ENCODE measurements around the gene SETD4.

Gene SETD4

DNA sequence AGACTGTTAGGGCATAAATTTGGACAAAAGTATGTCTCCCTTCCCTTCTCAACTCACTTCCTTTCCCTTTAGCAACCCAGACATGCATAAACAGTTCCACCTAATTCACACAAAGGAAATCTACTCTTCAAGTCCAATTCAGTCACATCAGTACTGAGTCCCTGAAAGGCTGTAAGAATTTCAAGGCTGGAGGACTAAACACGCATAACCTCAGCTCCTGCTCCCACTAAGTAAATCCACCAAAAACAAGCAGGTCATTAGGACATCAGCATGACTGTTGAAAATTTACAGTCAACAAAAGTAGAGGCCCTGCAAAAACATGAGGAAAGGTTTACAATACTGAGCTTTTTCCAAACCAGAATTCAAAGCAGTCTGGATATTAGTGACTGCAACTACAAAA, 18.4 kb downstream of the SETD4 start:
- no peak for DNase-seq

GRCh38 chr21:36040389-36040788, 19.9 kb downstream of the SETD4 start:
- DNase-seq = no peak

- DNase-seq = no peak
Observed at GRCh38 chr21:36039861-36040260, 20.5 kb downstream of the SETD4 start.

DNA sequence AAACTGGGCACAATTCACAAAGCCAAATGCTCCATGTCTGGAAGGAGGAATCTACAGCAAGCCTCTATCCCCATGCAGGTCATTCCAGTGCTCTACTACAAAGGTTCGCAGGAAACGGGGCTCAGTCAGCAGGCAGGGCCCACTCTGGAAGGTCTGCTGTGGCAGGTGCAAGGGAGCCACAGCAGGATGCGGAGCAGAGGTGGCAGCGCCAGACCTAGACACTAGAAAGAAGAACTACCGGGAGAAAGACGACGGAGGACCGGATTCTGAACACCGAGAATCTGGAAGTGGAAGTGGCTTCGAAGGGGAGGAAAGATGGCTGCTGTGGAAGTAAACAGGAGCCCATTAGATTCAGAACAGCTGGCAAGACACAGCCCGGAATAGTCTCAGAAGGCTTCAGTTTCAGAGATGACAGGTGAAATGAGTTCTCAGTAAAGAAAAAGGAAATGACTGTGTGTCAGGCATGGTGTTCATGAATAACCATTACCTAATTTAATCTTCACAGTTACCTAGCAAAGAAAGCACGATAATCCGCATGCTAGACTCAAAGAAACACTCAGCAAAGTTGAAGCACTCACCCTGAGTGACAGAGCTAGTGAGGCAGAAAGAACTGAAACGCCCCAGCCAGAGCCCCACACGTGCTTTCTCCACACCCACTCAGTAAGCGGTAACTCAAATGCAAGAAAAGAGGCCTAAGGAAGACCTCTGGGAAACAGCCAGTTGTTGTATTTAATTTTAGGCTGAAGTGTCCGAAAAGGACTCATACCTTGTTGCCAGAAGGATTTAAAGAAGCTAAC, 21.4 kb downstream of the SETD4 start:
- no peak for DNase-seq

GRCh38 chr21:36035381-36035791, 24.9 kb downstream of the SETD4 start:
- no peak for DNase-seq

GRCh38 chr21:36034211-36034913, 26.0 kb downstream of the SETD4 start:
- no peak for DNase-seq

GRCh38 chr21:36032647-36033406, 27.5 kb downstream of the SETD4 start:
- DNase-seq = no peak

DNA sequence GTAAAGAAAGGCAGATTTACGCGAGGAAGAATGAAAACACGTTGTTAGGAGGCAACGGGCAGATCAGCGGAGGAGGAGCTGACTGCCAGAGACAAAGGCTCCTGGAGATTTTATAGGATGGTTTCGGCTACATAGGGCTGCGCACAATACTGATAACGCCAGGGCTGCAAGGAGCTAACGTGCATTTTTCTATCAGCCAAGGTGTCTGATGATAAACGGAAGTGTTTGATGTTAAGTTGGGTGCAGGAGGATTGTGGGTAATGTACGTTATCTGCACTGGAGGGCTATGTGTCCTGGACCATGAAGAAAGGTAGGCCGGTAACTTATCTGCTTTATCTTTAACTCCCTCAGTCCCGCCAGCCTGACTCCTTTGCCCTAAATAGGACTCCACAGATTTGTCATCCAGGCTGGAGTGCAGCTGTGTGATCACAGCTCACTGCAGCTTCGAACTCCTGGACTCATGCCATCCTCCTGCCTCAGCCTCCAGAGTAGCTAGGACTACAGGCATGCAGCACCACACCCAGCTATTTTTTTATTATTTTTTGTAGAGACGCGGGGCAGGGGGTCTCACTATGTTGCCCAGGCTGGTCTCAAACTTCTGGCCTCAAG, 29.6 kb downstream of the SETD4 start:
- DNase-seq = no peak

GRCh38 chr21:36029309-36029708, 31.0 kb downstream of the SETD4 start:
- no peak for DNase-seq

- DNase-seq = peak in 3 of 4 experiments; percentile 15 to 39 (median 33)
Observed at GRCh38 chr21:36028127-36029069, 31.9 kb downstream of the SETD4 start.

- DNase-seq = no peak
Observed at GRCh38 chr21:36027347-36027746, 33.0 kb downstream of the SETD4 start.

DNA sequence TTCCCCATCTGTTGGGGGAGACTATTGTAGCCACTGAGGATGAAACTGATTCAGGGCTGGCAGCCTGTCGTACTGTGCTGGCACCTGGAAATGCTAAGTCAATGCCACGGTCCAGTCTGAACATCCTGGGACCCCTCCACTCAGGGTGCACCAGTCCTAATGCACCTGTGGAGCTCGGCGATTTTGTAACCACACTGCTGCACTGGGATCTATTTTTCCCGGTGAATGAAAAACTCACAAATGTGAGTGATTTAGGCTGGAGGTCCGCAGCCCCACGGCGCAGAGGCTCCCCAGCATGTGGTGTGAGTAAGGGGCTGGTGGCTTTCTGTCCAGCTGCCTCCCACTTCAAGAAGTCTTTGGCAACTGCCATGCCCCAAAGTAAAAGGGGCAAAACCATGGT, 35.5 kb downstream of the SETD4 start:
- no peak for DNase-seq

DNA sequence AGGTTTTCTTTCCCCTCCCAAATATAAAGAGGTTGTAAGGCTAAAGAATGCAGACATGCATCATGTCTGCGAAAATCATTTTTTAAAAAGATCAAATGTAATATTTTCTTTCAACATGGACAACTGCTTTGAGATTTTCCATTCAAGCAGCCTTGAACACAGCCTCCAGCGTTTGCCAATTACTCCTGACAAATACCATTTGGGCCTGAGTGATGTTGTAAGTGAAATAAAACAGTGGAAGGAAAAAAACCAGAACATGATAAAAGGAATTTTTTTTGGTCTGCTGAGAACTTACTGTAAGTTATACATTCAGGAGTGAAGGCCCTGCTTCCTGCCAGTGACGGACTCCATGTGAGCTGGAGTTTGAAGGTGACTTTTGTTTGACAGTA, 37.2 kb downstream of the SETD4 start:
- DNase-seq = no peak

- DNase-seq = no peak
Observed at GRCh38 chr21:36022427-36023091, 37.8 kb downstream of the SETD4 start.

- no peak for DNase-seq
Observed at GRCh38 chr21:36021251-36021837, 39.0 kb downstream of the SETD4 start.

DNA sequence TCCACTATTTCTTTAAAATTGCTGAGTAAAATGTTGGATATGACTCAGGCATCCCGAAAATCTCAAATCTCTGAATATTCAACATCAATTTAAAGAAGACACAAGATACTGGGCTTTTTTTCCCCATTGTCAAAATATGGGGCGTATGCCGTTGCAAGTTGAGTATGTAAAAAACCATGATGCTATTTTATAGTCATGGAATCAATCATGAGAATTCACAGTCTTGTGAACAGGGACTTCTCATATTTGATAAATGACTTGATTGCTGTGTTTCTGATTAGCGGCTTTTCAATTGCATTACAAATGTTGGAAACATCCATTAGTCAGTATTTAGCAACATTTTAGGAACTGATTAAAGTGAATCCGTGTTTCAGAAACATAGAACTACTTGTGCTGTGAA, 45.3 kb downstream of the SETD4 start:
- no peak for DNase-seq

- no peak for DNase-seq
Observed at GRCh38 chr21:36010801-36011200, 49.5 kb downstream of the SETD4 start.

DNA sequence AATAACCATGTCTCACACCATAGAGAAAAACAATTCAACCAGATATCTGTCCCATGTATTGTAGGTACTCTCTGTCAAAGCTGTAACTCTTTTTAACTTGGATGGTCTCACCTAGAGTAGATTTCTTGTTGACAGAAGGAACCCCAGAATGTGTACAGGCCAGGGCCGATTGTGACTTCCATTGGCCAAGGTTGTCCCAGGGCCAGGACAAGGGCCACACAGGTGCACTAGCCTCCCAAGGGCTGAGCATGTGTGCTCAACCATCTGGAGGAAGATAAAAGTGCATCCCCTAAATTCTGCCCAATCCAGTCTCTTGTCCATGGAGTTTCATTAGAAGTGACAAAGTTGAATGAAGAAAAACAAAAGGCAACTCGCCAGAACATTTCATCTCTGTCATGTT, 51.8 kb downstream of the SETD4 start:
- DNase-seq = no peak

GRCh38 chr21:36005879-36006400, 54.4 kb downstream of the SETD4 start:
- DNase-seq = no peak

DNA sequence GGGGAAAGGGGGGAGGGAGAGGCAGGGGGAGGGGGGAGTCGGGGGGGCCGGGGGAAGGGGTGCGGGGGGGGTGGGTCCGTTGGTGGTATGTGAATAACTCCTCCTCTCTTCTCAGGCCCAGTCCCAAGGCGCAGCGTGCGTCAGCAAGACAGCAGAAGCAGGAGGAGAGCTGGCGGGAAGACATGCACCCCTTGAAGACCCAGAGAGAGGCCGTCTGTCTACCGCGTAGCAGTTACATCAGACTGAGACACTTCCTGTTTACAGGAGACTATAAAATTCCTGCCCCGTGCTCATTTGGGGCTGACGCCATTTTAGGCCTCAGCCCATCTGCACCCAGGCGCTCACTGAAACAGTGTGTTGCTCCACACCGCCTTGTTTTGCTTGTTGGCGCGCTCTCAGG, 55.3 kb downstream of the SETD4 start:
- DNase-seq = no peak

- DNase-seq = no peak
Observed at GRCh38 chr21:36004441-36004840, 55.9 kb downstream of the SETD4 start.
